ENCODE results near the gene ST6GALNAC2.
"Not testable (repeated sequence)": the region's sequence is repeated elsewhere in the genome, so short reads cannot be mapped to it uniquely, and the experiment has no call there.

The ST6GALNAC2 gene

GRCh38 chr17:76525513-76525833, 60.2 kb downstream of the ST6GALNAC2 start:
- not testable (repeated sequence) for DNase-seq

GRCh38 chr17:76524598-76525512, 60.8 kb downstream of the ST6GALNAC2 start:
- DNase-seq: no peak

GRCh38 chr17:76523084-76524037, 62.3 kb downstream of the ST6GALNAC2 start:
- DNase-seq: peak; percentile 94

DNA sequence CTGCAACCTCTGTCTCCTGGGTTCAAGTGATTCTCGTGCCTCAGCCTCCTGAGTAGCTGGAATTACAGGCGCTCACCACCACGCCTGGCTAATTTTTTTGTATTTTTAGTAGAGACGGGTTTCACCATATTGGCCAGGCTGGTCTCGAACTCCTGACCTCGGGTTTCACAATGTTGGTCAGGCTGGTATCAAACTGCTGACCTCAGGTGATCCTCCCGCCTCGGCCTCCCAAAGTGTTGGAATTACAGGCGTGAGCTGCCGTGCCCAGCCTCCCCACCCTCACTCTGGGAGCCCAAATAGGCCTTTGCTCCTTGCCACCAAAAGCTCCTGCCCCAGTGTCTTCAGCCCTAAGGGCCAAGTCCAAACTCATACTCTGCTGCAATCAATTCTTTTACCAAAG, 64.0 kb downstream of the ST6GALNAC2 start:
- DNase-seq: not testable (repeated sequence)

GRCh38 chr17:76521262-76521661, 64.4 kb downstream of the ST6GALNAC2 start:
- no peak for DNase-seq

DNA sequence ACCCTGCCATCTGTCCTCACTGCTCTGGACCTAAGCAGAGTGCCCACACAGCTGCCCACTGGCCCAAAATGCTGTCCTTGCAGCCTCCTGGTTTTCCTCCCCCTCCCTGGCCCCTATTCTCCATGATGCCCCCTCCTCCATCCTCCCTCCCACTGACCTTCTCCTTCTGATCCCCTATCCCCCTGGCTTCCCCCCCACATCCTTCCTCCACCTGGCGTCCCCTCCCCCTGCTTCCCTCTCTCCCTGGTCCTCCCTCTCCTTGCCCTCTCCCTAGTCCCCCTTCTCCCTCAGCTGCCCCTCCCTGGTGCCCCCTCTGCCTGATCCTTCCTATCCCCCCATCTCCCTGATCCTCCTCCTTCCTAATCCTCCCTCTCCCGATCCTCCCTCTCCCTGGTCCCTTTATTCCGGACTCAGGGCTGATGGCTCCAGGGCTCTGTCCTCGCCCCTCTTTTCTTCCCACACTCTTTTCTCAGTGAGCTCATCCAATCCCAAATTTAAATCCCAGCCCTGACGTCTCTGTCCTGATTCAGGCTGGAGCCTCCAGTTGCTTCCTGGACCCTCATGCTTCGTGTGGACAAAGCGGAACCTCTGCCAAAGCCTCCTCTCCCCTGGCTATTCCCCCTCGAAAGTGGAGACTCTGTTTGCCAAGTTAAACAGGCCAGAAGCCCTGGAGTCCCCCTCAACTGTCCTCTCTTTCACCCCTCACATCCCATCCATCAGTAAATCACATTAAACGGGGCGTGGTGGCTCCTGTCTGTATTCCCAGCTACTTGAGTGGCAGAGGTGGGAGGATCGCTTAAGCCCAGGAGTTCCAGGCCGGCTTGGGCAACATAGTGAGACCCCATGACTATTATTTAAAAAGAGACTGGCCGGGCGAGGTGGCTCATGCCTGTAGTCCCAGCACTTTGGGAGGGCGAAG, 66.4 kb downstream of the ST6GALNAC2 start:
- DNase-seq: no peak

DNA sequence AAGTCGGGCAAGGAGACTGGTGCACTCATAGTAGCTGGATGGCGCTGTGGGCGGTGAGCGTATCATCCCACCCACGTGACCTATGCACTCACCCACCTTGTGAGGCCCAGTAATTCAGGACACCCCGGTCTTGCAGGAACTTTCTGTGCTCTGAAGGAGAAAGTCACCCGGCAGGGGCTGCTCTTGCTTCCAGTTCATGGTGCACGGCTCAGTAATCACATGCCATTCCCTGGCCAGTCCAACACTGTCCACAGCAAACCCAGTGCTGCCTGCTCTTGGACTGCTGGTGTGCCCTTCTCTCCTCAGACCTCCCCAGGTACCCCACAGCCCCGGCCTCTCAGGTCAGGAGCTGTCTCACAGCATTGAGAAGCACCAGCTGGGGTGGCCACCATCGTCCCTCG, 68.0 kb downstream of the ST6GALNAC2 start:
- no peak for DNase-seq
